ENCODE results near the gene LPCAT2.

GRCh38 chr16:55625843-55626242 is 117.0 kb downstream of the LPCAT2 start:
- no peak for TF ChIP-seq POLR2A (IDR thresholded peaks at IDR 0.05)
- TF ChIP-seq, protein P1, sequence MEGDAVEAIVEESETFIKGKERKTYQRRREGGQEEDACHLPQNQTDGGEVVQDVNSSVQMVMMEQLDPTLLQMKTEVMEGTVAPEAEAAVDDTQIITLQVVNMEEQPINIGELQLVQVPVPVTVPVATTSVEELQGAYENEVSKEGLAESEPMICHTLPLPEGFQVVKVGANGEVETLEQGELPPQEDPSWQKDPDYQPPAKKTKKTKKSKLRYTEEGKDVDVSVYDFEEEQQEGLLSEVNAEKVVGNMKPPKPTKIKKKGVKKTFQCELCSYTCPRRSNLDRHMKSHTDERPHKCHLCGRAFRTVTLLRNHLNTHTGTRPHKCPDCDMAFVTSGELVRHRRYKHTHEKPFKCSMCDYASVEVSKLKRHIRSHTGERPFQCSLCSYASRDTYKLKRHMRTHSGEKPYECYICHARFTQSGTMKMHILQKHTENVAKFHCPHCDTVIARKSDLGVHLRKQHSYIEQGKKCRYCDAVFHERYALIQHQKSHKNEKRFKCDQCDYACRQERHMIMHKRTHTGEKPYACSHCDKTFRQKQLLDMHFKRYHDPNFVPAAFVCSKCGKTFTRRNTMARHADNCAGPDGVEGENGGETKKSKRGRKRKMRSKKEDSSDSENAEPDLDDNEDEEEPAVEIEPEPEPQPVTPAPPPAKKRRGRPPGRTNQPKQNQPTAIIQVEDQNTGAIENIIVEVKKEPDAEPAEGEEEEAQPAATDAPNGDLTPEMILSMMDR (IDR thresholded peaks at IDR 0.05), result no peak
- no peak for TF ChIP-seq EP300 (IDR thresholded peaks at IDR 0.05)
- no peak for TF ChIP-seq POLR2AphosphoS5 (IDR thresholded peaks at IDR 0.05)

All from gastroesophageal sphincter (tissue), 3 donors.